GM19463 (cell line): ENCODE results near the gene ECM2.

Source experiments
- ATAC-seq: cut with Tn5 transposase; IDR thresholded peaks from one replicate; pipeline ENCODE4 v1.9.1; 2021; ENCODE audit warnings: mild to moderate bottlenecking, moderate library complexity; ENCODE audit not compliant: unreplicated experiment

Gene ECM2

DNA sequence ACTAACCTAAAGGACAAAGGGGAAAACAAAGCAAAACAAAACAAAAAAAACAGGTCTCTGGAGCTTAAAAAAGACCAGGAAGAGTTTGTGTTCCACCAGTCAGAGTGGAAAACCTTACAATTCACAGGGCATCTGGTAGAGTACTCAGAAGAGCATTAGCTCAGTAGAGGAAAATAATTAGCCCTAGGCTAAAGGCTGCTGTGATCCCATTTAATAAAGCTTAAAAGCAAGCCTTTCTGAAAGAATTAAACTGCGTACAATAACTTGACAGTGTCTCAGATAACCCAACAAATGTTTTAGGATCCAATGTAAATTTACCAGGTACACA lies 7.3 kb downstream of the ECM2 start:
- no peak for ATAC-seq

- no peak for ATAC-seq
These were observed 7.8 kb downstream of the ECM2 start for GRCh38 chr9:92527832-92528521.

- ATAC-seq: no peak
These were observed 8.4 kb downstream of the ECM2 start for GRCh38 chr9:92527291-92527828.

GRCh38 chr9:92525306-92525705 lies 10.5 kb downstream of the ECM2 start:
- no peak for ATAC-seq

GRCh38 chr9:92524881-92525280 lies 10.9 kb downstream of the ECM2 start:
- ATAC-seq: no peak

- ATAC-seq: no peak
These were observed 12.5 kb downstream of the ECM2 start for GRCh38 chr9:92522983-92523970.

- ATAC-seq: no peak
These were observed 15.0 kb downstream of the ECM2 start for GRCh38 chr9:92520837-92521236.

DNA sequence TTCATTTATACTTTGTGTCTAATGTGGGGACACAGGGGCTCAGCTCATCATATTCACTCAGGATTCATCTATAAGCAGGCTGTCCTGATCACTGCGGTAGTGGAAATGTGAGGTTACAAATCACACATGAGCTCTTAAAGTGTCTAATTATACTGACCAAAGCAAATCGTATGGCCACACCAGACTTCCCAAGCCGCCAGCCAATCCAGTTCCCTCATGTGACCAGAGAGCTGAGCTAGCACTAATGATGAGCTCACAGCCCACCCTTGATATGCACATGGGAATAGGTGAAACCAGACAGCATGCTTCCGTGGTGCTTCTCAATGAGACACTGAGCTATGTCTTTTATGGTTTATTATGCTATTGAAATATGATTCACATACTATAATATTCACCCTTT lies 17.6 kb downstream of the ECM2 start:
- ATAC-seq: no peak

GRCh38 chr9:92517046-92517445 lies 18.7 kb downstream of the ECM2 start:
- ATAC-seq: no peak

GRCh38 chr9:92516521-92516920 lies 19.3 kb downstream of the ECM2 start:
- ATAC-seq: no peak

GRCh38 chr9:92514635-92515034 lies 21.2 kb downstream of the ECM2 start:
- ATAC-seq: no peak

GRCh38 chr9:92513349-92513748 lies 22.4 kb downstream of the ECM2 start:
- ATAC-seq: no peak

GRCh38 chr9:92512622-92513021 lies 23.2 kb downstream of the ECM2 start:
- no peak for ATAC-seq

- ATAC-seq: no peak
These were observed 25.0 kb downstream of the ECM2 start for GRCh38 chr9:92510747-92511146.

- no peak for ATAC-seq
These were observed 26.7 kb downstream of the ECM2 start for GRCh38 chr9:92509050-92509449.

DNA sequence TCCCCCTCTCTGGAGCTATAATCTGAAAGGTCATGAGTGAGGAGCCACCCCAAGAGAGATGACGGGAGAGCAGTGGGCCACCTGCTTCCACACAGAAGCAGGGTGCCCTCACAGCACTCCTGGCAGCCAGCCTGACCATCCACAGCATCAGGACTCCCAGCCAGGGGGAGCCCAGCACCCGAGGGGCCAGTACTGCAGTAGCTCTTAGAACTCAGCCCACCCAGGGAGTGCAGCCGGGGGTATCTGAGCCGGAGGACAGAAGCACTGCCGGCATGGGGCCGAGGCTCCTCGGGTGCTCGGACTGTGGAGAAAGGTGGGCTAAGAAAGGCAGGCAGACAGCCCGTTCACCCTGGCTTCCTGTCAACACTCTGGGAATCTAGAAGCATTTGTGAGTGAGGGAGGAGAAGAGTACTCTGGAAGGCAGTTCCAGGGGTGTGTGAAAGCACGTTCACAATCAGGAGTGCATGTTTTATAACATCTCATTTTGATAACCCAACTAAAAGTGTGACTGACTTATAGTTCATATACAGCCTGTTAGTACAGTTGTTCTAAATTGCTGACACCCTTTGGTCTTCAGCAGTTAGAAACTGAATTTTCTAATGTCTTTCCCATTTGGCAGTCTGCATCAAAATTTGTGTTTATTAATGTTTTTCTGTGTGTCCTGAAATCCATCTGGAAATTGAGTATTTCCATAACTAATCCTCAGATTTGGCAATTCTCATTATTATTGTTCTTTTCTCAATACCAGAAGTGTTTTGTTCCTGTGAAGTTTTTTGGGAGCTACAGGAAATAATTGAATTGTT lies 27.6 kb downstream of the ECM2 start:
- no peak for ATAC-seq

- ATAC-seq: no peak
These were observed 28.3 kb downstream of the ECM2 start for GRCh38 chr9:92507496-92507895.

- ATAC-seq: no peak
These were observed 28.8 kb downstream of the ECM2 start for GRCh38 chr9:92507005-92507404.

DNA sequence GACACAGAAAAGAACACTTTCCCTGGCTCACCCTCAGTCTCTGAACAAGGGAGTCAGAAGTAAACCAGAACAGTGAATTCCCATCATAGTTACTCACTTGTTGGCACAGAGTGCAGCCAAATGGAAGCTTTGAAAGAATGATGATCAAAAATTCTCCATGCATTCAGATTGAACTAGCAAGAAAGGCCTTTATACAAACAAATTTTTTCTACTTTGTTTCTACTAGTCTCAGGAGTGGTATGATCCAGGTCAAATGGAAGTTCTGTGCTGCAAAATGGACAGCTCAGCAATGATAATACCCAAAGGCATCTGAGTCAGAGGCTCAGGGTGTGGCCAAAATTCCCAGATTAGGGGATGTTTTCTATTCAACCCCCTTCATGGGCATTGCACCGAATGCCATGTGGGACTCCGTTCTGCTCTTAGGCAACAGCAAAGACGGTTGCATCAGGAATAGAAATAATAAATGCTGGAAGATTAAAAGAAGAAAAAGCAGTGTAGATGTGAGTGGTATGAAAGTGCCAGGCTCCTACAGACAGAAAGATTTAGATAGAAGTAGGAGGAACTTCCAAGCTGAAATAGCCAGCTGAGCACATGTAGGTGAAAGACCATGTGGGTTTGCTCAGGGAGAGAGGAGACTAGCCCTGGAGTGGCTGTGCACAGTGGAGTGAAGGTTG lies 29.5 kb downstream of the ECM2 start:
- no peak for ATAC-seq

DNA sequence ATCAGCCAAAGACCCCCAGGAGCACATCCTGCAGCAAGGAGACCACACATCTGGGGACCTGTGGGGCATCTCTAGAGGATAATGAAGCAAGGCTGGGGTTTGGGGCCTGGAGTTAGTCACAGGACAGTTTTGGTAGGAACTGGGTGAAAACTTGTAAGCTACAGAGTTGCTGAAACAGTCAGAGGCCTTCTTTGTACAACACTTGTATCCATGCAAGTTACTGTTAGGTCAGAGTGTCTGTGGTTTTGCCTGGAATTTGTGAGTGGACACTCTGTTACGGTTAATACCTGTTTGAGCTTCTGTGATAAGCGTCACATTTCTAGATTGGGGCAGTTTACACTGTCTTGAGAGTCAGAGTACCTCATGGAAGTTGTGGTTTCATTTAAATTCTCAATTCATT lies 30.9 kb downstream of the ECM2 start:
- no peak for ATAC-seq

GRCh38 chr9:92503156-92503555 lies 32.6 kb downstream of the ECM2 start:
- no peak for ATAC-seq
